Measurements from ENCODE around the gene MEX3A. TPM values are rescaled to one million over a fixed set of nuclear protein-coding genes. Genes with fewer than 3 reads are reported as not detected.

MEX3A gene
- total and polyA plus RNA-seq, 3 donors from 2014 or later, result 0.87 to 3.0 (median 2.4) TPM

GRCh38 chr1:156078728-156079127 is 3.5 kb downstream of the MEX3A start:
- TF ChIP-seq POLR2A (IDR thresholded peaks at IDR 0.05) (no peak), CTCF (IDR thresholded peaks at IDR 0.05) (no peak)
- intact Hi-C loops (cut with DNase I; ENCODE audit: low total_unique reads), result no loop called here
- DNase-seq, result no peak
- Histone ChIP-seq H3K36me3 (ENCODE audit: low read depth, missing control alignments) (no peaks in the 10 kb centered on the region), H3K4me3 (no peak overlapping the region), H3K4me1 (peaks cover 16% of the 10 kb centered on the region), H3K27me3 (no peaks in the 10 kb centered on the region), H3K27ac (no peak overlapping the region), H3K9me3 (no peaks in the 10 kb centered on the region)
- WGBS, 2 donors, result 92 to 94% methylated on average over 5 of the region's 5 CpGs

GRCh38 chr1:156077430-156077760 is 4.9 kb downstream of the MEX3A start:
- no peak for DNase-seq
- H3K27ac ChIP-seq, result no peak overlapping the region
- no peaks in the 10 kb centered on the region for H3K36me3 ChIP-seq (ENCODE audit: low read depth, missing control alignments)
- peaks cover 10% of the 10 kb centered on the region for H3K4me1 ChIP-seq
- H3K27me3 ChIP-seq, result no peaks in the 10 kb centered on the region
- TF ChIP-seq POLR2A (IDR thresholded peaks at IDR 0.05) (no peak), CTCF (IDR thresholded peaks at IDR 0.05) (no peak)
- no peaks in the 10 kb centered on the region for H3K9me3 ChIP-seq
- intact Hi-C loops (cut with DNase I; ENCODE audit: low total_unique reads), result no loop called here
- peak overlapping the region; percentile 38 to 63 for H3K4me3 ChIP-seq
- 61 to 75% methylated on average over 12 to 19 of the region's 19 CpGs for WGBS, 2 donors

GRCh38 chr1:156076609-156077429 is 5.4 kb downstream of the MEX3A start:
- peak overlapping the region; percentile 38 to 63 for H3K4me3 ChIP-seq
- H3K27me3 ChIP-seq, result no peaks in the 10 kb centered on the region
- DNase-seq, result peak; percentile 54
- peak overlapping the region in 1 of 2 donors; percentile 45 for H3K27ac ChIP-seq
- no peaks in the 10 kb centered on the region for H3K36me3 ChIP-seq (ENCODE audit: low read depth, missing control alignments)
- 48 to 65% methylated on average over 14 to 73 of the region's 73 CpGs for whole genome bisulfite sequencing, 2 donors
- H3K4me1 ChIP-seq, result peaks cover 6% of the 10 kb centered on the region
- intact Hi-C loops (cut with DNase I; ENCODE audit: low total_unique reads), result no loop called here
- TF ChIP-seq POLR2A (IDR thresholded peaks at IDR 0.05) (no peak), CTCF (IDR thresholded peaks at IDR 0.05) (no peak)
- no peaks in the 10 kb centered on the region for H3K9me3 ChIP-seq

GRCh38 chr1:156075775-156076204 is 6.5 kb downstream of the MEX3A start:
- H3K9me3 ChIP-seq, result no peaks in the 10 kb centered on the region
- no peak for DNase-seq
- no peaks in the 10 kb centered on the region for H3K36me3 ChIP-seq (ENCODE audit: low read depth, missing control alignments)
- H3K4me3 ChIP-seq, result no peak overlapping the region
- no peak overlapping the region for H3K27ac ChIP-seq
- WGBS, 2 donors, result 47 to 51% methylated on average over 4 of the region's 4 CpGs
- intact Hi-C loops (cut with DNase I; ENCODE audit: low total_unique reads), result no loop called here
- TF ChIP-seq CTCF (IDR thresholded peaks at IDR 0.05) (no peak), POLR2A (IDR thresholded peaks at IDR 0.05) (no peak)
- no peaks in the 10 kb centered on the region for H3K27me3 ChIP-seq
- no peaks in the 10 kb centered on the region for H3K4me1 ChIP-seq

- H3K4me1 ChIP-seq, result no peaks in the 10 kb centered on the region
- WGBS, 2 donors, result 54 to 71% methylated on average over 3 of the region's 3 CpGs
- no peak overlapping the region for H3K4me3 ChIP-seq
- no peak overlapping the region for H3K27ac ChIP-seq
- TF ChIP-seq CTCF (IDR thresholded peaks at IDR 0.05), result no peak
- TF ChIP-seq POLR2A (IDR thresholded peaks at IDR 0.05), result no peak
- intact Hi-C loops (cut with DNase I; ENCODE audit: low total_unique reads), result no loop called here
- no peaks in the 10 kb centered on the region for H3K9me3 ChIP-seq
- H3K36me3 ChIP-seq (ENCODE audit: low read depth, missing control alignments), result no peaks in the 10 kb centered on the region
- no peaks in the 10 kb centered on the region for H3K27me3 ChIP-seq
- no peak for DNase-seq
Observed at GRCh38 chr1:156075162-156075561, 7.1 kb downstream of the MEX3A start.

All from testis (tissue), 3 donors.